ENCODE measurements around the gene VWA5B1. TPM values are rescaled to one million over a fixed set of nuclear protein-coding genes. Genes with fewer than 3 reads are reported as not detected.

Gene VWA5B1
- total RNA-seq, 5 donors from 2014 or later (not counting 1 experiment from before 2014, with no cell fraction given): 0.13 to 0.18 (median 0.15) TPM; not detected in 1

Other genes starting within 250 kb of the VWA5B1 start
- not detected for gene PLA2G5, start 220.7 kb upstream of the VWA5B1 start, total RNA-seq
- not detected for gene PLA2G2D, start 171.3 kb upstream of the VWA5B1 start, total RNA-seq
- not detected for gene PLA2G2F, start 151.6 kb upstream of the VWA5B1 start, total RNA-seq
- gene UBXN10, start 104.8 kb upstream of the VWA5B1 start, total RNA-seq: under 1 TPM; 0.06 to 0.30 (median 0.20) TPM
- gene PLA2G2C, start 104.4 kb upstream of the VWA5B1 start, total RNA-seq: under 1 TPM in 1 of 5 donors, not detected in 4; 0.85 TPM
- gene CAMK2N1, start 195.3 kb downstream of the VWA5B1 start, total RNA-seq: 1 to 10 TPM; 2.5 to 7.9 (median 7.1) TPM
- gene MUL1, start 217.3 kb downstream of the VWA5B1 start, total RNA-seq: 10 to 100 TPM; 18.0 to 21.4 (median 20.8) TPM